ENCODE data around the gene CDH15. TPM values are rescaled to one million over a fixed set of nuclear protein-coding genes. Genes with fewer than 3 reads are reported as not detected.
A peak's percentile ranks its signal among the peaks of the same experiment; 100 is the strongest.

CDH15 gene
- total and polyA plus RNA-seq, 9 of the 15 experiments (the other 6 are each of a cell fraction or from before 2014, with no cell fraction given), result 0.07 to 0.18 TPM; not detected in 7

GRCh38 chr16:89219365-89219764, 47.8 kb downstream of the CDH15 start (continued):
- TF ChIP-seq CCNT2 (IDR thresholded peaks at IDR 0.05; ENCODE audit: borderline replicate concordance, extremely low read depth, insufficient read length, low read depth, low read length) (no peak), BRD9 (IDR thresholded peaks at IDR 0.05; ENCODE audit: low read depth, partially characterized antibody) (no peak), CHD4 (IDR thresholded peaks at IDR 0.05; ENCODE audit: insufficient read depth, insufficient replicate concordance, low read depth, low read length, poor library complexity, severe bottlenecking) (no peak), SP2 (IDR thresholded peaks at IDR 0.05; ENCODE audit: extremely low read depth, low read depth, low read length, poor library complexity, severe bottlenecking) (no peak), ZNF586 (CRISPR knock-in tag; conservative IDR thresholded peaks at IDR 0.05) (no peak), HLTF (IDR thresholded peaks at IDR 0.05) (no peak), ZNF232 (CRISPR knock-in tag; IDR thresholded peaks at IDR 0.05) (no peak), ZNF717 (CRISPR knock-in tag; IDR thresholded peaks at IDR 0.05) (no peak), HSF4 (CRISPR knock-in tag; IDR thresholded peaks at IDR 0.05; ENCODE audit: borderline replicate concordance) (no peak), YBX1 (IDR thresholded peaks at IDR 0.05) (no peak), ZNF76 (CRISPR knock-in tag; IDR thresholded peaks at IDR 0.05; ENCODE audit: borderline replicate concordance) (no peak), JUNB (CRISPR knock-in tag; conservative IDR thresholded peaks at IDR 0.05) (no peak), MCM2 (IDR thresholded peaks at IDR 0.05; ENCODE audit: low read depth) (no peak), NR4A1 (CRISPR knock-in tag; IDR thresholded peaks at IDR 0.05) (no peak), NR4A1 (tag; IDR thresholded peaks at IDR 0.05) (no peak), ZNF764 (CRISPR knock-in tag; IDR thresholded peaks at IDR 0.05; ENCODE audit: low read depth) (no peak), ZFP1 (CRISPR knock-in tag; IDR thresholded peaks at IDR 0.05) (no peak), KLF1 (tag; IDR thresholded peaks at IDR 0.05) (no peak), ZNF655 (CRISPR knock-in tag; IDR thresholded peaks at IDR 0.05) (no peak), ZBTB43 (CRISPR knock-in tag; IDR thresholded peaks at IDR 0.05) (no peak), SMAD2 (IDR thresholded peaks at IDR 0.05; ENCODE audit: low read depth, low read length) (no peak), GTF2A2 (tag; IDR thresholded peaks at IDR 0.05) (no peak), ZNF197 (CRISPR knock-in tag; IDR thresholded peaks at IDR 0.05; ENCODE audit: low read depth) (no peak), XRCC4 (IDR thresholded peaks at IDR 0.05; ENCODE audit: extremely low read depth, insufficient read depth, insufficient read length) (no peak), BCOR (IDR thresholded peaks at IDR 0.05) (0 out of 2 replicates have a peak, but pooled peaks have one; percentile 10), GTF2F1 (IDR thresholded peaks at IDR 0.05; ENCODE audit: low read depth, low read length) (no peak), ZNF444 (CRISPR knock-in tag; IDR thresholded peaks at IDR 0.05) (no peak), ZNF696 (CRISPR knock-in tag; conservative IDR thresholded peaks at IDR 0.05) (no peak), USF1 (CRISPR knock-in tag; IDR thresholded peaks at IDR 0.05) (no peak), RBM39 (optimal IDR thresholded peaks at IDR 0.05; ENCODE audit: low read depth, low read length) (no peak)

All from K562 (cell line).